Measurements from ENCODE around the gene DCAF12.
"Not testable (repeated sequence)": the region's sequence is repeated elsewhere in the genome, so short reads cannot be mapped to it uniquely, and the experiment has no call there.

DCAF12 gene

DNA sequence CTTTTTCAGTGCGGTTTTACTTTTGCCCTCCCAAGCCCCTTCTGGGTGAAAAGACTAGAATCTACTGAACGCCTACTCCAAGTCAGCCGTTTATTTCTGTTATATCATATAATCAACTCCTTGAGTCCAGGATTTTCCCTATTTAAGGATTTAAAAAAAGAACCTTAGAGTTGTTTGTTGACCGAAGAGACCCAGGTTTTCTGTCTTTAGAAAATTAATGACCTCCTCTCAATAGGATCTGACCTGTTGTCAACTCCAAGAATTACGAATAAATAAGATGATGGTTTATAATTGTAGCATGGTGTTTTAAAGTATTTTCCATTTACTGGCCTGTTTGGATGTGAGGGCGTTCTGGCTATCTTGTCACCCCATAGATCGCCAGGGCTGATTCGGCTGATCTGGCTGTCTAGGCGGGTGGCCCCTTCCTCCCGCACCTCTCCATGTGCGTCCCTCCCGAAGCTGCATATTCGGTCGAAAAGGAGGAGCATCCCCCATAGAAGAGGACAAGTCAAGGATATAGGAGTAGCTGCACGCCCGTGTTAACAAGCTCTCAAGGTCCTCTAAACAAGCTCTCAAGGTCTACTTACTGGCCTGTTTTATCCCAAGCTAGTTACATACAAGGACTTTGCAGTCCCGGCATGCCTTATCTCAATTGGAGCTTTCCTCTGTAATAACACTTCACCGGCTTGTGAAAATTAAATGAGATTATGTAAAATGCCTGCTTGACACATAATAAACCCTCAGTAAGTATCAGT, 76.7 kb downstream of the DCAF12 start:
- DNase-seq (ENCODE audit: low read depth): no peak
- no peak for TF ChIP-seq CTCF (IDR thresholded peaks at IDR 0.05; ENCODE audit: insufficient read depth, low read depth, low read length, missing control alignments)
- H3K4me3 ChIP-seq (ENCODE audit: low read length): peak overlapping the region; percentile 95

DNA sequence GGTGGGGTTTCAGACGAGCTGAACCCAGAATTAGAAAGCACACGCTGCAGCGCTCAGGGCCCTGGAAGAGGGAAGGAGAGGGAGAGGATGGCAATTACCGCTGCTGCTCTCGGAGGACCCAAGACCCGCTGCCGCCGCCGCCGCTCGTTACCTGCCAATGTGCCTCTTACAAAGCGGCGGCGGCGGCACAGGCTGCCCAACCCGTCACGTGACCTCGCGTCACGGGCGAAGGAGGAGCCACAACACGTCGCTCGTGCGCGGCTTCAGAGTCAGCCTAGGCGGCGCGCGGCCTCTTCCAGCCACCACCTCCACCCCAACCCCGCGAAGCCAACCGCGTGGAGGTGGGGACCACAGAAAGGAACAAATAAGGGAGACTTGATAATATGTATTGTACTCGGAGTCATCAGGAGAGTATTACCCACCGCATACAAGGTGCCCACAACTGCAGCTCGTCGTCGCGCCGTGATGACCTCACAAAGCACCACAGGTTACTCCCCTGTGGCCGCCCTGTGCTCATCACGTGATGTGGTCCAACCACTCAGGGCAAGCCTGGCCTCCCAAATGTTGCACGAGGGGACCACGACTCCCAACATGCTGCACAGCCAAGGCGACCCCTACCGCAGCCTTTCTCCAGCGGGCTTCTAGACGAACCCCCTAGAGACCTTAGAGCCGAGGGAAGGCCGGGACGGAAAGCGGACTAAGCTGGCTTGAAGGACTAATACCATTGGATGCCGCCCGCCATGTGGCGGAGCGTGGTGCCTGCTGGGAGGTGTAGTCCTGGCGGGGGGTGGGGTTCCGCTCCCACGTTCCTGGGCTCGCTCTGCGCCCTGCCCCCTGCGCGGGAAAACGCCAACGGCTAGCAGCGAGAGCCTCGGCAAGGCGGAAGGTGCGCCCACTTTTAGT, 77.5 kb downstream of the DCAF12 start, which contains the start of gene UBAP2:
Gene UBAP2 (minus strand): TSS at position 161 of the 903 bp plus-strand sequence. CDS start 31,739 bp downstream, outside the sequence.
- TF ChIP-seq CTCF (IDR thresholded peaks at IDR 0.05; ENCODE audit: insufficient read depth, low read depth, low read length, missing control alignments): no peak
- peak within 1 kb of the TSS; percentile 95 for H3K4me3 ChIP-seq (ENCODE audit: low read length)
- DNase-seq (ENCODE audit: low read depth): peak; percentile 98

DNA sequence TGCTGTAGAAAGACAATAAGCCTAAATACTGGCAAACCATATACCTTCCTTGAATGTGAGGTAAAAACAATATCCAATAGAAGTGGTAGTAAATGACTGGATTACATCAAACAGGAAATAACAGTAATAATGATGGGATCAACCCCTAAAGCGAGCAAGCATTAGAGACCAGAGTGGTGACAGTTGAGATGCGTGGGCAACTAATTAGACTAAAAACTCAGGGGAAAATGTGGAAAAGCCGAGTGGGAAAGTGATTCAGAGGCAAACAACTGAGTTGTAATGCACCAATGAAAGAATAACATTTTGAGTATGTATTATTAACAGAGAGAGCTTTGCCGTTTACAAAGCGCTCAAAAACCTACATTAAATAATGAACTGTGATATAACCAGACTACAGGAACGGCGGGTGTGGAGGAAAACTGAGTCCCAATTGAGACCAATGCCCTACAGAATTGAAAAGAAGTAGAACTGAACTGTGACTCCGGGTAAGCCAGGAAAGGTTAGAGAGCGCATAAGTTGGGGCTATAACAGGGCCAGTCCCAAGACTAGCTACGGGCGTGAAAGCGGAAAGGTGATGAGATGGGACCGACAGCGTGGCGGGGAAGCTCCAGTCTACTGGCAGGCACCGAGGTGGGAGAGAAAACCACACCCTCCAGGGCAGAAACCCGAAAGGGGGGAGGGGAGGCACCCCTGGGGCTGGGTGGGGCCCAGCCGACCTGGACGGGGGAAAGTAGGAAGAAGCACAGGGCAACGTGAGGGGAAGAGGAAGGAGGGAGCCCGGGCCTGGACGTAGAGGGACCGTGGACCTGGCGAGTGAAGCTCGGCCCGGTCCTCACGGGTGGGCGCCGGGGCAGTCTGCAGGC, 78.4 kb downstream of the DCAF12 start:
- TF ChIP-seq CTCF (IDR thresholded peaks at IDR 0.05; ENCODE audit: insufficient read depth, low read depth, low read length, missing control alignments): no peak
- DNase-seq (ENCODE audit: low read depth): peak; percentile 42
- H3K4me3 ChIP-seq (ENCODE audit: low read length): peak overlapping the region; percentile 95

DNA sequence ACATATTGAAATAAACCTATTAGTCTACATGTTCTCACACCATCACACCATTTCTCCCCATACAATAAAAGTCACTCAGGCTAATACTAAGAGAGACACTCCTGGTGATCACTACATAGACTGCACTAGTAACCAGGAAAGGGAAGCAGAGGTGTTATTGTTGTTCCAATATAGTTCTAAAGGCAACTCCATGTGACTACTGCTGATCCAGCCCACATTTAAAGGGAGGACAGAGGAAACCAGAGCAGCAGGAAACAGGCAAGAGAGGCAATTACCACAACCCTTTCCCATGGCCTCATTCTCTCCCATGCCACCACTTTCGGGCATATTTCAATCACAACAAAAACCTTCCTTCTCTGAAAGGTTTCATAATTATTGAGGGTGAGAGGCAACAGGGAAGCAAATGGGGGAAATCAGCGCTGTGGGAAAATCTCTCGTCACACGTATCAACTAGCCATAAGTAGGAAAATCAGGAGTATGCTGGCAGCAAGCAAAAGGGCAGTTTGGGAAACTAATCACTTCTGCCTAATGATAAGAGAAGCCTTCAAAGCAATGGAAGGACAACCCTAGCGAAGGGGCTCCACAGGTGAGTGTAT, 79.6 kb downstream of the DCAF12 start:
- DNase-seq (ENCODE audit: low read depth): peak; percentile 53
- peak overlapping the region; percentile 95 for H3K4me3 ChIP-seq (ENCODE audit: low read length)
- no peak for TF ChIP-seq CTCF (IDR thresholded peaks at IDR 0.05; ENCODE audit: insufficient read depth, low read depth, low read length, missing control alignments)

- TF ChIP-seq CTCF (IDR thresholded peaks at IDR 0.05; ENCODE audit: insufficient read depth, low read depth, low read length, missing control alignments): no peak
- no peak overlapping the region for H3K4me3 ChIP-seq (ENCODE audit: low read length)
- no peak for DNase-seq (ENCODE audit: low read depth)
These were observed 80.6 kb downstream of the DCAF12 start for GRCh38 chr9:34045903-34046302.

DNA sequence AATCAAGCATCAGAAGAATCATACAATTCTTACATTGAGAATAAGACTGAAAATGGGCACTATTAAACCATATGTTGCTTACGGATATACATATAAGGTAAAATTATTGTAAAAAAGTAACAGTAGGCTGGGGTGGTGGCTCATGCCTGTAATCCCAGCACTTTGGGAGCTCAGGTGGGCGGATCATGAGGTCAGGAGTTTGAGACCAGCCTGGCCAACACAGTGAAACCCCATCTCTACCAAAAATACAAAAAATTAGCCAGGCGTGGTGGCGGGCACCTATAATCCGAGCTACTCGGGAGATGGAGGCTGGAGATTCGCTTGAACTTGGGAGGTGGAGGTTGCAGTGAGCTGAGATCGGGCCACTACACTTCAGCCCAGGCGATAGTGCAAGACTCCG, 84.4 kb downstream of the DCAF12 start:
- not testable (repeated sequence) for H3K4me3 ChIP-seq (ENCODE audit: low read length); DNase-seq (ENCODE audit: low read depth)

DNA sequence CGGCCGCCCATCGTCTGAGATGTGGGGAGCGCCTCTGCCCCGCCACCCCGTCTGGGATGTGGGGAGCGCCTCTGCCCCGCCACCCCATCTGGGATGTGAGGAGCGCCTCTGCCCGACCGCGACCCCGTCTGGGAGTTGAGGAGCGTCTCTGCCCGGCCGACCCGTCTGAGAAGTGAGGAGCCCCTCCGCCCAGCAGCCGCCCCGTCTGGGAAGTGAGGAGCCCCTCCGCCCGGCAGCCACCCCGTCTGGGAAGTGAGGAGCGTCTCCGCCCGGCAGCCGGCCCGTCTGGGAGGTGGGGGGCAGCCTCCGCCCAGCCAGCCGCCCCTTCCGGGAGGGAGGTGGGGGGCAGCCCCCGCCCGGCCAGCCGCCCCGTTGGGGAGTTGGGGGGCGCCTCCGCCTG, 87.6 kb downstream of the DCAF12 start:
- not testable (repeated sequence) for DNase-seq (ENCODE audit: low read depth); H3K4me3 ChIP-seq (ENCODE audit: low read length)

All from epithelial cell of esophagus (primary cell).